HG02642 (cell line): ENCODE measurements around the gene SLC23A2.

Source experiments
- ATAC-seq: cut with Tn5 transposase; IDR thresholded peaks from one replicate; pipeline ENCODE4 v1.9.1; 2021; ENCODE audit warnings: mild to moderate bottlenecking; ENCODE audit not compliant: unreplicated experiment, poor library complexity

SLC23A2 gene

GRCh38 chr20:4912380-4913142 lies 88.7 kb downstream of the SLC23A2 start:
- no peak for ATAC-seq

GRCh38 chr20:4910951-4911350 lies 90.4 kb downstream of the SLC23A2 start:
- ATAC-seq = no peak

DNA sequence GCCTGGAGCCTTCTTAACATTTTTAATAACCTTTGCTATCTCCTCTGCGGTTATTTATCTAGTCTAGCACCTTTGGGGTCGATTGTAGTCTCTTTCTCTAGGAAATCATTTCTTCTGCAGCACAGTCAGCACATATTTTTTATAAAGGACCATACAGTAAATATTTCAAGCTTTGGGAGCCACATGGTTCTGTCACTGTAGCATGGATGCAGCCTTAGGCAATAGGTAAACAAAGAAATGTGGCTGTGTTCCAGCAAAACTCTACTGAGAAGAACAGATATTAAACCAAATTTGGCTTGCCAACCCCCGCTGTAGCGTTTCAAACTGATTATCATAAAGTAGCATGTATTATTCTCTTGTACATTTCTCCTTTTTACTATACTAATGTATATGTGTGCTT lies 95.7 kb downstream of the SLC23A2 start:
- ATAC-seq = no peak

DNA sequence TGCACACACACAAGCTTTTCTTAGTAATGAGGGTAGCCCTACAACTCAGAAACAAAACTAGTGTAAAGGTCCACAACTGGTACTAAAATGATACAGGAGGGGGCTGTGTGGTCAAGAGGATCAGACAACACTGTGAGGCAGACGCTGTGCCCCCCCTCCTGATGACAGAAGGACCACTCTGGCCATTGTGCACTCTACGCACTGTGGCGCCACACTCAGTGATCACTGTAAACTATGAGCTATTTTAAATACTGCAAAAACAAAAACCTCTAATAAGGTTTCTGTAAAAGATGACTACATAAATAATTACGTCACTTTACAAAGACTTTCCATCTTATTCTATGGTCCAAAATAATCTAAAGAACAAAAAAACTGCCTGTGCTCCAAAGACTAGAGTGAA lies 96.1 kb downstream of the SLC23A2 start:
- ATAC-seq = no peak

DNA sequence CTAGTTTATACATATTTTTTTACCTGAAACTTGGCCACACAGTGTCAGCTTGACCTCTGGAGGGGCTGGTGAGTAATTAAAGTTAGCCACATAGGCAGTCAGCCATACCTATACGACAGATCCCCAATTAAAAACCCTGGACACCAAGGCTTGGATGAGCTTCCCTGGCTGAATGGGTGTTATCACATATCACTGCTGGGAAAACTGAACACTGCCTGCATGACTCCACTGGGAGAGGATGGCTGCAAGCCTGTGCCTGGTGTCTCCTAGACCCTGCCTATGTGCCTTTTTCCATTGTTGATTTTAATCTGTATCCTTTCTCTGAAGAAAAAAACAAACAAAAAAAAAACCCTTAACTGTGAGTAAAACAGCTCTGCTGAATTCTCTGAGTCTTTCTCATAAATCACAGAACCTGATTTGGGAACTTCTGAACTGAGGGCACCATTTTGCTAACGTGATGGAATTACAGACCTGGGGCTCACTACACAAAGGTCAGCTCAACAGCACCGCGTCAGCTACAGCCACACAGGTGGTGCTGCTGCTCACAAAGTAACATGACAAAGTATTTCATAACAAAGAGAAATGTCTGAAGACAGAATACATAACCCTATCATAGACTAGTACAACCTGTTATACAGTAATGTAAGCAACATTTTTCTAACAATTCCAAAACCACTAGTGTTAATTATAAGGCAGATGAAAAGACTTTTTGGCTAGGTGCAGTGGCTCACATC lies 97.0 kb downstream of the SLC23A2 start:
- ATAC-seq = no peak

DNA sequence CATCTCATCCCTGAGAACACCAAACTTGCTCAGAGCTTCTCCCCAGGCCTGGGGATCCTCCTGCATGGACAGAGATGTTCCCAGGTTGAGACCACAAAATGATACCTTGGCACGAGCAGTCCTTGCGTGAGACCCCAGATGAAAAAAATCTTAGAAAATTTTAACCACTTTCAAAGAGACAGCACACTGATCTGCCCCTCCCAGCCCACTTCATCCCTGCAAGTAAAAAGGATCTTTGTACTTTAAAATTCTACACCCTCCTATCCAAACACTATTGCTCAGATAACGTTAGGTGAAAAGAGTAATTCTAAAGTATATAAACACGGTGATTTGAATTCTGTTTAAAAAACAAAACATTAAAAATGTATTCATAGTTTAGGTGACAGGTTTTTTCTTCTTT lies 98.5 kb downstream of the SLC23A2 start:
- no peak for ATAC-seq

- ATAC-seq = no peak
Observed at GRCh38 chr20:4901031-4901818, 100.1 kb downstream of the SLC23A2 start.

DNA sequence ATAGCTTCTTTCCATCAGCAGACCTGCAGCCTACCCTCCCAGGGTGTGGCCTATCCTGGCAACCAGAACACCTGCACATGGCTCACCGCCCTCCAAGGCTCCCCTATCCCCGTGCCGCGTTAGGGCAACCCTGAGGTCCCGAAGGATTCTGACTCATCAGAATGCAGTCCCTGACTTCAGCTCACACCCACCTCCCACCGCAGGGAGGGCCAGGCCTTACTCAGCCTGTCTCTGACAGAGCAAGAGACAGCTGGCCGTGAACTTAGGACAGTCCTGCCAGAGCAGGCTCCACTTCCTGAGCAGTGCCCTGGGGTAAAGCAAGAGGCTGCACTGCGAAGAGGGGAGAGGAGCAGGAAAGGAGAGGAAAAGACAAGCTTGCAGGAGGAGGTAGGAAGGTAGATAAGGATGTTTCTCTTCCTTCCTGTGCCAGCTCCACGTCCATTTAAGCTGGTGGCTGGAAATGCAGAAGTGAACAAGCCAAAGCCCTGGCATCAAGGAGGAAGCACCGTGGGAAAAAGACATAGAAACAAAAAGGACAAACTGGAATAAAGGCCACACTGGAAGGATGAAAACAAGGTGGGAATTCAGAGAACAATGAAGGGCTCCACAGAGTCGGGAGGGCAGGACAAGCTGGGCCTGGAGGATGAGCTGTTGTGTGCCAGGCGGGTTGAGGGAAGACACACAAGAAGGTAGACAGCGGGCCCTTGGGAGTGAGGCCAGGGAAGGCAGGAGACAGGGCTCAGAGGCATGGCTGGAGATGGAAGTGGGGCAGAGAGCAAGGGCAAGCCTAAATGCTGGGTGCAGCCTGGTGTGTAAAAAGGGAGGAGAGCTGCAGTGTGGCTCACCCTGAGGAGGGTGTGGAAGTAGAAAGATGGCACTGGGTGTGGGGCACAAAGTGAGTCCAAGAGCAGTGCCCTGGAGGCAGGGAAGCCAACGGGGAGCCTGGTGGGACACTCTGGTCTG lies 102.7 kb downstream of the SLC23A2 start:
- ATAC-seq = no peak

DNA sequence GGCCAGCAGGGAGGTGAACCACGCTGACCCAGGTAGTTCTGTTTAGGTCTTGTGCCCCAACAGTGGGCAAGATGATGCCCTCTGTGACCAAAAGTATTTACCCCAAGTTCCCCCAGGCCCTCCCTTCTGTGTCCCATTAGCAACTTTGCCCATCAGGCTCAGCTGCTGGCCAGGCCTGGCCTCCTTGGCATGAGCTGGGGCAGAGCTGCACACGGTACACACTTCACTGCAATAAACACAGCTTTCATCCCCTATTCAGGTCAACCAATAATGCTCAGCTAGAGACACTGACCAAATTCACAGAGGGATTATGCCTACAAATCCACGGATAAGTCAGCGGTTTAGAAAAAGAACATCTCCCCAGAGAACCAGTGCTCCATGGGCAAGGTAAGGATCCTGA lies 103.7 kb downstream of the SLC23A2 start:
- no peak for ATAC-seq

GRCh38 chr20:4896971-4897497 lies 104.3 kb downstream of the SLC23A2 start:
- ATAC-seq = no peak

GRCh38 chr20:4896119-4896702 lies 105.1 kb downstream of the SLC23A2 start:
- ATAC-seq = no peak

DNA sequence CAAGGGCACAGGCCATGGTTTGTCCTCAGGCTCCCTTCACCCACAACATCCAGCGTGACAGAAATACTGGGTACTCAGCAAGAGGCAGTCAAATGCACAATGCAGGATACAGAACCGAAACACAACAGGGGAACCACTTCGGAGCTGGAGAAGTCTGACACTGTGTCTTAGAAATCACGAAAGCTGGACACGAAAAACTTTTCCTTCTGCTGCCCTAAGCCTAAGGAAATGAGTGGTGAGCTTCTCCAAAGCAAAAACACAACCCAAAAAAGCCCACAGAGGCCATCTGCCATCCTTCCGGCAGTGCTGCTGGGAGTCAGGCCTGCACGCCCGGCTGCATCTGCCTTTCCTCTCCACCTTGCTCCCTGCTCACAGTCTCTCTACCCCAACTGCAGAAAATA lies 106.3 kb downstream of the SLC23A2 start:
- ATAC-seq = no peak

GRCh38 chr20:4894409-4894808 lies 106.9 kb downstream of the SLC23A2 start:
- no peak for ATAC-seq

DNA sequence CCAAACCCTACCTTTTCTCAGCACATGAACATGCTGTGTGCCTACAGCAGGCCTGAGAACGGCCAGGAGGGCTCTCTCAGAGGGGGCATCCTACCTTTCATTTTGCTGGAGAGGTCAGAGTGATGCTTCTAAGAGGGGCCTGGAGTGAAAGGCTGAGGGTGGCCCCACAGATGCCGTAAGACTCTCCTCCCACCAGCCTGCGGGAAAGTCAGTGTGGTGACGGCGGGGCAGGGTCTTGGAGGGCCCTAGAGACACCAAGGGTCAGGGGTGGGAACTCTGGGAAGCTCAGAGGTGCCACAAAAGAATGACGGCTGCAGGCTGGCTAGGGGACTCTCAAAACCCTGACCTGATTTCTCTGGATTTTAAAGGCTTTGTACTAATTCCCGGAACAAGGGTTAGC lies 107.6 kb downstream of the SLC23A2 start:
- ATAC-seq = no peak

GRCh38 chr20:4891997-4892396 lies 109.3 kb downstream of the SLC23A2 start:
- ATAC-seq = no peak

DNA sequence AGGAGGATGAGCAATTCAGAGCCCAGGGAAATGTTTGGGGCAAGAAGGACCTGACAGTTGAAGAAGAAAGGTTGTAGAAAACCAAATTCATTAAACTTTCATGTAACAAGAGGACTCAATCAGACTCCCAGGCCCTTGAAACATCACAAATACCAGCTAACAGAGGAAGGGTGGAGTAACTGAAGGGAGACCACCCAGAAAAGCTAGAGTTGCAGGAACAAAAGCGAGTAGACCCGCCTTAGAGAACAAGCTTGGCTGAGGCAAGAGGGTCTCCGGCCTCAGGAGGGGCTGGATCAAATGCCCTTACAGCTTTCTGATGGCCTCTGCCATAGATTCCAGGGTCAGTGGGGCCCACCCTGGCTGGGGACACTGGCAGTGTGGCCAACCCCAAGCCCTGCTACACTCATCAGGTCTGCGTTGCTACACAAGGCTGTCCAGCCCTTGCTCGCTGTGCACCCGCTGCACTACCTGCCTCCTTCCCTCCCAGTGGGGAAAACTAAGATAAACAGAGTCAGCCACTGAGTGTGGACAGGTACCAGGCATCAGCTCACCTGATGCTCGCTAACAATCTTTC lies 110.0 kb downstream of the SLC23A2 start:
- ATAC-seq = no peak

GRCh38 chr20:4889446-4889845 lies 111.9 kb downstream of the SLC23A2 start:
- ATAC-seq = no peak

DNA sequence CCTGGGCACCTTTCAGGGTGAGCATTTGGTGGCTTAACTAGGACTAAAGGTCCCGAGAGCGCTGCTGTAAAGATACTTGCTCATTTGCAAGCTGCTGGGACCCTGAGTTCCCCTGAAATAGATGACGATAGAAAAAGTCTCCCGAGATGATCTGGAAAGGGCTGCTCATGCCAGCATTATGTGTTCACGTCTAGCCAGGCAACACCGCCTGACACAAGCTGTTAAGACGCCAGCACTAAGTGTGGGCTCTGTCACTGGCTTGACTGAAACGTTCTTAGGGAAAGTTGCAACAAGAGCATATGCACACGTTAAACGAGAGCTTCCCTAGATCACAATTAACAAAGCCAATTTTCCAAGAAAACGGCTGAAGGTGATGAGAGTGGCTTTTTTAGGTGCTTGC lies 113.7 kb downstream of the SLC23A2 start:
- ATAC-seq = no peak
